HL-60 (cell line): ENCODE measurements around the gene CDC5L.
A peak's percentile ranks its signal among the peaks of the same experiment; 100 is the strongest.

Experiments used
- GABPA ChIP-seq: IDR thresholded peaks from 2 replicates; pipeline ENCODE4 v1.6.1; 2012; ENCODE audit warnings: low read depth
- POLR2AphosphoS5 ChIP-seq: IDR thresholded peaks from 2 replicates; pipeline ENCODE4 v1.6.1; 2012; ENCODE audit warnings: low read depth
- TF ChIP-seq, protein P1 (sequence below): IDR thresholded peaks from one replicate; pipeline ENCODE4 v1.5.1; 2011; ENCODE audit warnings: low read length, control low read depth, inconsistent platforms; ENCODE audit not compliant: insufficient read depth
- TF ChIP-seq, protein P2 (sequence below): IDR thresholded peaks from 2 replicates; pipeline ENCODE4 v1.6.1; 2012; ENCODE audit warnings: low read depth; ENCODE audit not compliant: insufficient replicate concordance

DNA sequence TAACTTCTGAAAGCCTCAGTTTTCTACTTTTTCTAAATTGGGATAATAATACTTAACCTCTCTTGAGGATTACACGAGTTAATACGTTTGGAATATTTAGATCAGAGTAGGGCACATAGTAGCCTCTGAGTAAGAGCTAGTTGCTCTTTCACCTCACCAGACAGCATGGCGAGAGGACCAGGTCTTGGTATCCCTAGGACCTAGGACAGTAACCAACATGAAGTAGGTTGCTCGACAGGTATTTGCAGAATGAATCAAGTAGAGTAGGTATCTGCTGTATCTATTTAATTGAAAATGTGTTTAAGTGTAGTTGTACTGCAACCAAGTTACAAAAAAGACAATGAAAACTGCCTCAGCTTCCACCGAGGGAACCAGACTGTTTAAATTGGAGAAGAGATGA lies 1.4 kb downstream of the CDC5L start:
- TF ChIP-seq, protein P1, sequence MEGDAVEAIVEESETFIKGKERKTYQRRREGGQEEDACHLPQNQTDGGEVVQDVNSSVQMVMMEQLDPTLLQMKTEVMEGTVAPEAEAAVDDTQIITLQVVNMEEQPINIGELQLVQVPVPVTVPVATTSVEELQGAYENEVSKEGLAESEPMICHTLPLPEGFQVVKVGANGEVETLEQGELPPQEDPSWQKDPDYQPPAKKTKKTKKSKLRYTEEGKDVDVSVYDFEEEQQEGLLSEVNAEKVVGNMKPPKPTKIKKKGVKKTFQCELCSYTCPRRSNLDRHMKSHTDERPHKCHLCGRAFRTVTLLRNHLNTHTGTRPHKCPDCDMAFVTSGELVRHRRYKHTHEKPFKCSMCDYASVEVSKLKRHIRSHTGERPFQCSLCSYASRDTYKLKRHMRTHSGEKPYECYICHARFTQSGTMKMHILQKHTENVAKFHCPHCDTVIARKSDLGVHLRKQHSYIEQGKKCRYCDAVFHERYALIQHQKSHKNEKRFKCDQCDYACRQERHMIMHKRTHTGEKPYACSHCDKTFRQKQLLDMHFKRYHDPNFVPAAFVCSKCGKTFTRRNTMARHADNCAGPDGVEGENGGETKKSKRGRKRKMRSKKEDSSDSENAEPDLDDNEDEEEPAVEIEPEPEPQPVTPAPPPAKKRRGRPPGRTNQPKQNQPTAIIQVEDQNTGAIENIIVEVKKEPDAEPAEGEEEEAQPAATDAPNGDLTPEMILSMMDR, result no peak
- TF ChIP-seq, protein P2, sequence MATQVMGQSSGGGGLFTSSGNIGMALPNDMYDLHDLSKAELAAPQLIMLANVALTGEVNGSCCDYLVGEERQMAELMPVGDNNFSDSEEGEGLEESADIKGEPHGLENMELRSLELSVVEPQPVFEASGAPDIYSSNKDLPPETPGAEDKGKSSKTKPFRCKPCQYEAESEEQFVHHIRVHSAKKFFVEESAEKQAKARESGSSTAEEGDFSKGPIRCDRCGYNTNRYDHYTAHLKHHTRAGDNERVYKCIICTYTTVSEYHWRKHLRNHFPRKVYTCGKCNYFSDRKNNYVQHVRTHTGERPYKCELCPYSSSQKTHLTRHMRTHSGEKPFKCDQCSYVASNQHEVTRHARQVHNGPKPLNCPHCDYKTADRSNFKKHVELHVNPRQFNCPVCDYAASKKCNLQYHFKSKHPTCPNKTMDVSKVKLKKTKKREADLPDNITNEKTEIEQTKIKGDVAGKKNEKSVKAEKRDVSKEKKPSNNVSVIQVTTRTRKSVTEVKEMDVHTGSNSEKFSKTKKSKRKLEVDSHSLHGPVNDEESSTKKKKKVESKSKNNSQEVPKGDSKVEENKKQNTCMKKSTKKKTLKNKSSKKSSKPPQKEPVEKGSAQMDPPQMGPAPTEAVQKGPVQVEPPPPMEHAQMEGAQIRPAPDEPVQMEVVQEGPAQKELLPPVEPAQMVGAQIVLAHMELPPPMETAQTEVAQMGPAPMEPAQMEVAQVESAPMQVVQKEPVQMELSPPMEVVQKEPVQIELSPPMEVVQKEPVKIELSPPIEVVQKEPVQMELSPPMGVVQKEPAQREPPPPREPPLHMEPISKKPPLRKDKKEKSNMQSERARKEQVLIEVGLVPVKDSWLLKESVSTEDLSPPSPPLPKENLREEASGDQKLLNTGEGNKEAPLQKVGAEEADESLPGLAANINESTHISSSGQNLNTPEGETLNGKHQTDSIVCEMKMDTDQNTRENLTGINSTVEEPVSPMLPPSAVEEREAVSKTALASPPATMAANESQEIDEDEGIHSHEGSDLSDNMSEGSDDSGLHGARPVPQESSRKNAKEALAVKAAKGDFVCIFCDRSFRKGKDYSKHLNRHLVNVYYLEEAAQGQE, result peak; percentile 69
- no peak for TF ChIP-seq GABPA
- no peak for TF ChIP-seq POLR2AphosphoS5
